ENCODE results near the gene SERINC5.

The SERINC5 gene

DNA sequence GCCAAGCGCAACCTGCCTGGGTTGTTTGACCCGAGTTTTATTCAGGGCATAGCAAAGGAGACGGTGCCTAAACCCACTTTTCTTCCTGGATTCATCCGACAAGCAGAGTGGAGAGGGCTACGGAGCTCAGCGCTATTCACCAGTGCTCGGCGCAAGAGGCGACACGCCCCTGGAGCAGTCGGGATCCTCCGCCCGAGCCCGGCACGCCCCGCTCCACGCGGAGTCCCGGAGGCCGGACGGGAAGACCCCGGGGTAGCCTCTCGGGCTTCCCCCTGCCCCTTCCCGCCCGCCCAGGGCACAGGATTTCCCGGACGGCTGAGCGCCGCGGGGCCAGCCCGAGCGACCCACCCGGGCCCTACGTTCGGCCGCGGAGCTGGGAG lies 427 bp downstream of the SERINC5 start:
- DNase-seq (ENCODE audit: low read depth in 4 of 4, low spot score in 1 of 4): peak in 2 of 4 experiments; percentile 36 to 49

DNA sequence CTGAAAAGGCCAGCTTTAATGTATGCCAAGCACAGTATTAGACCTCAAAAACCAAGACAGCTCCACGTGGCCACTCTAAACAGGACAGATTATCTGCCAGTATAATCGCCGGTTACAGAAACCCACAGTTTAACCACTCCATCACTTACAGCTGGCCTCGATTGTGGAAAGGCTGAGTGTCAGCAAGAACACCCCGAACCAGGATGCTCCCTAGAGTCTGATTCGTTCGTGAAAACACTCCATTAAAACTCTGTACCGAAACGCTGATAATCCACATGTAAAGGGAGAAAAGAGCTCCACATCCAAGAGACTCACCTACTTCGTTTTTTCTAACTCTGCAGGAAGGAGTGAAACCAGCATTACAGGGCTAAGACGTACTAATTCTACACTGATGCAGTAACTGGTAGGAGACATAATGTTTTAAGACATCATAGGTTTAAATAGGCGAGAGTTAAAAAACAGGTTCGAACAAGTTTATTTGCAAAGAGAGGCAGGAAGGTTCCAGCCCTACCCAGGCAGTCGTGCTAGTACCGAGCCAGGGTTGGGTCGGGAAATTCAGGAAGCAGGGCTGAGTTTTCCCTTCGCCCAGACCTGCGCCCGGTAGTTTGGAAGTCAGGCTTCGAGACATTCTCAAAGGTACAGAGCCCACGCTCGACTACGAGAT lies 949 bp downstream of the SERINC5 start:
- no peak for DNase-seq (ENCODE audit: low read depth in 4 of 4, low spot score in 1 of 4)

DNA sequence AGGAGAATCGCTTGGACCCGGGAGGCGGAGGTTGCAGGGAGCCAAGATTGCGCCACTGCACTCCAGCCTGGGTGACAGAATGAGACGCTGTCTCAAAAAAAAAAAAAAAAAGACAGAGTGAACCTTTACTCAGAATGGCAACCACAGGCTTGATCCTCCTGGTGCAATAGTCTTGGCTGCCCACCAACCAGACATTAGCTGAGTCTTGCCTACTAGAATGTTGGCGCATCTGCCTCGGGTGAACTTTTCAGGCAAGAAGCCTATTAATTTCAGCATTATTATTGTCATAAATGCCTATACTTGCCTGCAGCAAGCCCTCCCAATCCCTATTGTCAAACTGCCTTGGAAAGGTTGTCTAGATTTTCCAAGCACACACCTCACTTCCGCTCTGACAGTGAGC lies 4.2 kb downstream of the SERINC5 start:
- DNase-seq (ENCODE audit: low read depth in 4 of 4, low spot score in 1 of 4): no peak

DNA sequence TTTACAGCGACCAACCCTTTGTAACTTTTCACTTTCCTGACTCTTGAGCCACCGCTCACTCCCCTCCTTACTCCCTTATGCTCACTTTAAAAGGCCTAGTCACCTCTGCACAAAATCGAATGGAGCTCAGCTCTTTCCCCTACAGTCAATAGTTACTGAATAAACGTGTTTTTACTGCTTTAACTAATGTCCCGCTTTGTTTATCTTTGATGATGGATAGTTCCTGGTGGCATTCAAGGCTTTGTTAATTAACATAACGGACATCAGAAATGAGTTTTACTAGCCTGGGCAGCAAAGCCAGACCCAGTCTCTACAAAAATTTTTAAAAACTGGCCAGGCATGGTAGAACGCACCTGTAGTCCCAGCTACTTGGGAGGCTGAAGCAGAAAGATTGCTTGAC lies 5.0 kb downstream of the SERINC5 start:
- no peak for DNase-seq (ENCODE audit: low read depth in 4 of 4, low spot score in 1 of 4)

DNA sequence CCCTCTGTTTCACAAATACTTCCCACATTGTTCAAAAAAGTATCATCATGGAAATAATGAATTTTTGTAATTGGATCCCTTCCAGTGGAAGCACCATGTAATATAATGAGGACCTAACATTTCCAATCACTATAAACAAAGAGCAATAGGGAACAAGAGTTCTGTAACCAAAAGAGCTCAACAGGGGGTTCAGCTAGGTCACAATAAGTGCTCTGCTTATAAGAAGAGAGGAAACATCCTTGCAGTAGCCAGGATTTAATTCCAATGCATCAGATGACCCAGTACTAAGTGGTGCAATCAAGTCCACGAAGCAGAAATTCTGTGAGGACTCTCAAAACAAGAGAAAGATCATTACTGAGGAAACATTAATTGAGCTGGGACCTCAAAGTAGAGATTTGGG lies 5.9 kb downstream of the SERINC5 start:
- DNase-seq (ENCODE audit: low read depth in 4 of 4, low spot score in 1 of 4): no peak

DNA sequence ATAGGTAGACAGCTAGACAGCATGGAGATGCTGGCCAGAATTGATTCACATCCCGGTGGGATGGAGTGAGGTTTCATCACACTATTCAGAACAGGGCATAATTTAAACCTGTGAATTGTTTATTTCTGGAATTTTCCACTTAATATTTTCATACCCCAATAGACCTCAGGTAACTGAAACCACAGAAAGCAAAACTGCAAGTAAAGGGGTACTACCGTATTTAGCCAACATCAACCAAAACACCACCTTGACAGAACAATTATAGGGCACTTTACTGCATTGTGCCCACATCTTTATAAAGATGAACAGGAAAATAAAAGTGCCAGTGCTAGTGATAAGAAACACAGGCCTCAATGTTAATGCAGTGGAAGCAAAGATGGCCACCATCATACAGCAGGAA lies 7.5 kb downstream of the SERINC5 start:
- no peak for DNase-seq (ENCODE audit: low read depth in 4 of 4, low spot score in 1 of 4)

DNA sequence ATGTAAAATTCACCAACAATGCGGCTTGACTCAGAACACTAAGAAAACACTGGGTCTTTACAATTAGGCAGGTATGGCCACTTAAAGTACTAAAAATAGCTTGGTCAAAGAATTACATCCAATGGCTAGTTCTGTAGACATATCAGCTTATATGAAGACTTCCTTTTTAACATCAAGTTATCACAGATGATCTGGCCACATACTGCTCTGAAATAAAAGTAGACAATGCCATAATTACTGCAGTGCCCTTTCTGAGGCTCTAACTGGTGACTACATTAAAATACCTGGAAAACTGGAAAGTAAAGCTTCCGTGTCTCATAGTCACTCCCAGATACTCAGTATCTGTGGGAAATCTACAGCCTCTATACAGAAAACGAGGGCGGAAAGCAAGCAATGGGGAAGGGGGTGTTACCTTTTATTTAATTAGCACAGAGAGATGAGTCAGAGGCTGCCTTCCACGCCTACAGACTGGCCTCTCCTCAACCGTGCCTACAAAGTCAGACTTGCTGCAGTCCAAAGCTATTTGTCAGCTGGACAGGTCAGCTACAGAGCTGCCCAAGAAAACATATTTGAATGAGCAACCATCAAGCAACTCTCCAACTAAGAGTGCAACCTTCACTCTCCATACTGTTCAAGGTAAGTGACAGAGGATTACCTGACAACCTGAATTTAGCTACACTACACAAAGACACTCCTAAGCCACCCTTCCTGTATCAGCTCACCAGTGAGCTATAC lies 8.7 kb downstream of the SERINC5 start:
- DNase-seq (ENCODE audit: low read depth in 4 of 4, low spot score in 1 of 4): no peak

DNA sequence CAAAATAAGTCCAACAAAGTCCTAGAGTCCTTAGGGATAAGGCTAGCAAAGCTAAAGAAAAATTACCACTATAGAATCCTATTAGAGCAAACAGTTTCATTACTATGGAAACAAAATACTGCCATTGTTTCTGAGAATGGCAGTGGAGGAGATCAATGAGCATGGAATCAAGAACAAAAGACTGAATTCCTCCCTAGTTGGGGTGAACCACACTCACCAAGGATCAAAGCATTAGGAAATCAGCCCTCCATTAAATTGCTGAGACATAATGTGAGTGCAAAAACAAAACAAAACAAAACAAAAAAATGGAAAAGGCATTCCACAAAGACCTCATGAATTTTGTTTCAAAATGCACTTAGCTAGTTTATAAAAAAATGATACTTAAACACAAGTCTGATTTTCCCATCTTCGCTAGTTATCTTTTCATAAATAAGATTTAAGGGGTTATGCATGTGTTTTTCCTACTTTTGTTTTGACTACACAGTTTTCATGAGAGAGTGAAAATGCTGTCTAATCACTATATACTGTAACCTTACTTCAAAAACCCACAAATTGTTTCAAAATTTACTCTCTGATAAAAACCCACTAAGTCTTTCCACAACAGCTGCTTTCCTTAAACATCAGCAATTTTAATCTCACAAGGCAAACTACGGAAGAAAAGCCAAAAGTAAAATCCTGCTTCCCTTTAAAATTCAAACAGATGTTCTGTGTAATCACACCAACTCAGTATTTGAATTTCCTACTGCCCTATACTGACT lies 9.7 kb downstream of the SERINC5 start:
- no peak for DNase-seq (ENCODE audit: low read depth in 4 of 4, low spot score in 1 of 4)

DNA sequence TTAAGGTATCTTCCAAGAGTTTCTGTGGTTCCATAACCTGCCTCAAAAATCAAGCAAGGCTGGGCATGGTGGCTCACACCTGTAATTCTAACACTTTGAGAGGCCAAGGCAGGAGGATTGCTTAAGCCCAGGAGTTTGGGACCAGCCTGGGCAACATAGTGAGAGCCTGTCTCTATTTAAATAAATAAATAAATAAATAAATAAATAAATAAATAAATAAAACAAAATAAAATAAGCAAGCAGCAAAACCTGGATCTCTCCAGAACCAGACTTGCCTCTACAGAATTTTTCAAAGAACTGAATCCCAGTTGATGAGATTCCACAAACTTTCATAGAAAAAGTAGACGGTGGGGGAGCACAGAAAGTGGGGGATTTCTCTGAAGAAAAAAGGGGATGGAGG lies 12.3 kb downstream of the SERINC5 start:
- no peak for DNase-seq (ENCODE audit: low read depth in 4 of 4, low spot score in 1 of 4)

DNA sequence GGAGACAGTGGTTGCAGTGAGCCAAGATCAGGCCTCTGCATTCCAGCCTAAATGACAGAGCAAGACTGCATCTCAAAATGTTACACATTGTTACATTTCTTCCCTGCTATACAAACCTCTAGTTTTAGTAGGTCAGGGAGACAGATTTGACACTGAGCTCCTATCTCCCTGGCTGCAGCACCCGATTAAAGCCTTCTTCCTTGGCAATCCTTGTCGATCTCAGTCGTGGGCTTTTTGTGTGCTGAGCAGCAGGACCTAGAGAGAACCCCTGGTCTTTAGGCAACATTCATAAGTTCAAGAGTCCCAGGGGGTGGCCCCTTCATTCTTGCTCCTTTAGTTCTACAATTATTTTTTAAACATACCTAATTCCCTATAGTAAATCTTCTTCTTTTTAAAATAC lies 13.0 kb downstream of the SERINC5 start:
- no peak for DNase-seq (ENCODE audit: low read depth in 4 of 4, low spot score in 1 of 4)

DNA sequence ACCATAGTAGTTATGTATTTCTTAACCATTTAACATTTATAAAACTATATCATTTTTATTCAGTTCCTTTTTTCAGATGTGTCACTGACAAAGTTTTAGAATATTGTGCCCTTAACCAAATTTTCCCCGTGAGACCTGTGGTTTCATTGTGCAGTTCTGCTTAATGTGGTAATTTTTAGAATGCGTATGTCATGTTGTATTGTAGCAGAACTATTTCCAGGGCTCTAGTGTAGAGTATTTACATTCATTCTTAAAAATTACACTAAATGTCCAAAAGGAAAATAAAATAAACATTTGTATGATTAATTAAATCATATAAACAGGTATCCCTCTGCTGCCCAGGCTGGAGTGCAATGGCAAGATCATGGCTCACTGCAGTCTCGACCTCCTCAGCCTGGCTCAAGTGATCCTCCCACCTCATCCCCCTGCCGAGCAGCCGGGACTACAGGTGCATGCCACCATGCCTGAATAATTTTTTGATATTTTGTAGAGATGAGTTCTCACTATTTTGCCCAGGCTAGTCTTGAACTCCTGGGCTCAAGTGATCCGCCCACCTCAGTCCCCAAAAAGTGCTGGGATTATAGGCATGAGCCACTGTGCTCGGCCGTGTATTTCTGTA lies 15.4 kb downstream of the SERINC5 start:
- DNase-seq (ENCODE audit: low read depth in 4 of 4, low spot score in 1 of 4): no peak

DNA sequence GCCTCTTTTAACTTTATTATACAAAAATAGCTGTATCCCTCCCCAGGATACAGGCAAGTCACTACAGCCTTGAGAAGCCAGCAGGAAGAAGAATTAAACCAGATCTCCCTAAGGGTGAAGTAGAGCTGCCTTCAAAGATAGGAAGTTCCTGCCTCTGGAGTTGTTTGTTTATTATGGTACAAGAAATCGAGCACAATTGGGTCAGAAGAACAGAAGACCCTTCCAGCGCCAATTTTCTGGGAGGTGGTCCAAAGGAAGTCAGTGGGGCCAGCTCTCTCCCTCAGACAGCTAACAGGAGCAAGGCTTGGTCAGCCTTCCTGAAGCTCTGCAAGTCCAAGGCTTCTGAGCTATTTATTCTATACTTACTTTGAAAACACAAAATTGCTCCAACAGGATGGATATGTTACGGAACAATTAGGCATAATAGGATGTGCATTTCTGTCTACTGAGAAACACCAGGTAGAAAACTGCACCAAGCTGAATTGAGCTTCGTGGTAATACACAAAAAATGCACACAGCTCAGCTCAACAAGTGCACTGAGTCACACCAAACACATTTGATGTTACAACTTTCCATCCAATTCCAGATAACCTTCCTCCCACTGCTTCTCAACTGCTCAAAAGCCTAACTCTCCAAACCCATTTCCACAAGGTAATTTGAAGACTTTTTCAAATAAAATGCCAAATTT lies 16.0 kb downstream of the SERINC5 start:
- DNase-seq (ENCODE audit: low read depth in 4 of 4, low spot score in 1 of 4): no peak

DNA sequence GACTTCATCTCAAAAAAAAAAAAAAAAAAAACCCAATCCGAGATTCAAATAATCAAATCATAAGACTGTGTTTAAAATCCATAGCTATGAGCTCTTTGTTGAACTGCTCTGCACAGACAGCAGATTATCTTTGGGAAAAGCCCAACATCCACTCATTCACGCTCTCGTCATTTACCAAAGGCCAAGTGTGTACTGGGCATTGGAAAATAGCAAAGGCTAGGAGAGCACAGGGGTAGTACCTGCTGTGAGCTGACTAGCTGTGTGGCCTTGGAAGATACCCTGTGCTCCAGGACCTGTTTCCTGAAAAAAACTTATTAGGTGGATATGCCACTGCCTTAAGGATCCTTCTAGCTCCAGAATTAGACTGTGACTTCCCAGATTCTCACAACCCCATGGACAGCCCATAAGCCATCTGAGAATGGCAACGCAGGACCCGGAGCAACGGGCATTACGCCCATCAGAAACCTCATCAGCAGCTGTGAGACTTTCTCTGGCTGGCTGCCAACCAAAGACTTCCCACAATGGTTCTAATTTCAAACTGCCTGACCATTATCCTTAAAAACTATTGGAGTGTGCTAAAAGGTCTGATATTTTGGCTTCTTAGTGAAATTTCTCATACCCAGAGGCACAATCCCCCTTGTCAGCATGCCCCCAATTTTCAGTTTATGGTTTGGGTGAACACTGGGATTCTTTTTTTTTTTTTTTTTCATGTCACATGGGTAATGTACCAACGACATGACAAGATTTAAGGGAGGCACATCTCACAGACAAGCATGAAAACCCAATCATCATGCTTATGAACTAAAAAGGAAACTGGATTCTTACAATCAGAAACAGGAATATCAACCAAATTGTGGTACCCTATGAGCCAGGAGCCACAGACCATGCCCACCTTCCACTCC lies 16.8 kb downstream of the SERINC5 start:
- DNase-seq (ENCODE audit: low read depth in 4 of 4, low spot score in 1 of 4): no peak

DNA sequence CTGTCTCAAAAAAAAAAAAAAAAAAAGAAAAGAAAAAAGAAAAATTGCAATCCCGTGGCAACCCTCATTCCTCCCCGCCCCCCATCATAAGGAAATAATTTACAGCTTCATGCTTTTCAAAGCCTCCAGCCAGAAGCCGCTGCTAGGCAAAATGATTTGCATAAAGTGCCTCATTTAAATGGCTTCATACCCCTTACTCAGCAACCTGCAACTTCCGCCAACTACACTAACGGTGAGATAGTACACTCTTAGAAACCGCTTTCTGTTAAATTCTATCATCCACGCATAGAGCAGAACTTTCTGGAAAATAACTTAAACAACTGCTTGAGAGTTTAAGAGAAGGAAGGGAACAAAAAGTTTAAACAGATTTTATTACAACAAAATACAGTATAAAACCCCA lies 17.8 kb downstream of the SERINC5 start:
- DNase-seq (ENCODE audit: low read depth in 4 of 4, low spot score in 1 of 4): no peak

DNA sequence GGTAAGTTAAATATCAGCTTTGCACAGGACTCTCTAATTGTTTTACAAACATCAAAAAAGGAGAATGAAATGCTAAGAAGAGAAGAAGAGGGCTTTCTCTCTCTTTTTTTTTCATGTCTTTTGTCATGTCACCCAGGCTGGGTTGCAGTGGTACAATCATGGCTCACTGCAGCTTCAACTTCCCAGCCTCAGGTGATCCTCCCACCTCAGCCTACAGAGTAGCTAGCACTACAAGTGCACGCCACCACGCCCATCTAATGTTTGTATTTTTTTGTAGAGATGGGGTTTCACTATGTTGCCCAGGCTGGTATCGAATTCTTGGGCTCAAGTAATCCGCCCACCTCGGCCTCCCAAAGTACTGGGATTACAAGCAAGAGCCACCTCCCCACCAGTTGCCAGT lies 18.6 kb downstream of the SERINC5 start:
- no peak for DNase-seq (ENCODE audit: low read depth in 4 of 4, low spot score in 1 of 4)

DNA sequence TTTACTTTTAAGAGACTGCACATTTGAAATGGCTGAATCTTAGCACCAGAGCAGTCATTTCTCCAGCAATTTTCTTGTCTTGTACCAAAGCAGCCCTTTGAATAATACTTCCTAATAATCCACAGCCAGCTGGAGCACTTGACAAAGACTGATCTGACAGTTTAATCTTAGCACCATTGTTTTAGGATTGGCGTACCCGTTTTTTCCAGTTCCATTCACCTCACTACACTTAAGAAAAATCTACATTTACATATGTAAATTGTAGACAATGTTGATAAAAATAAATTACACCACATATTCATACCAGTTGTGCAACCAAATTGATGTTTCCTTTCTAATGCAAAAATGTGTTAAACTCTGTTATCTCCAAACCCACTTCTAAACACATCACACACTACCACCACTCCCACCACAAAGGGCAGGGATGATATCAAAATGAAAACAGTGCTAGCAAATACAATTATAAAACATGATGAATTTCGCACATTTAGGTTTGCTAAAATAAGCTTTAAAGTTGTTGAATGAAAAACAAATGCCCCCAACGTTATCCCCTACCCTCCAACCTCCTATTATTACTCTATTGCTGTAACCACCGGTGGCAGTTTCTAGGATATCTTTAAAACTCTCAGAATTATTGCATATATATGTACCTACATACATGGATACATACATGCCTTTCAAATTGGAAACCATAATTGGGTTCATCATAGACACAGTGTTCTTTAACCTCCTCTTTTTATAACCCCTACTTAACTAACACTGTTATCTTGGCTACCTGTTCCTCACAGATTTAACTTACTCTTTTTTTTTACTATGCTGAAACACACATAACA lies 21.5 kb downstream of the SERINC5 start:
- no peak for DNase-seq (ENCODE audit: low read depth in 4 of 4, low spot score in 1 of 4)

DNA sequence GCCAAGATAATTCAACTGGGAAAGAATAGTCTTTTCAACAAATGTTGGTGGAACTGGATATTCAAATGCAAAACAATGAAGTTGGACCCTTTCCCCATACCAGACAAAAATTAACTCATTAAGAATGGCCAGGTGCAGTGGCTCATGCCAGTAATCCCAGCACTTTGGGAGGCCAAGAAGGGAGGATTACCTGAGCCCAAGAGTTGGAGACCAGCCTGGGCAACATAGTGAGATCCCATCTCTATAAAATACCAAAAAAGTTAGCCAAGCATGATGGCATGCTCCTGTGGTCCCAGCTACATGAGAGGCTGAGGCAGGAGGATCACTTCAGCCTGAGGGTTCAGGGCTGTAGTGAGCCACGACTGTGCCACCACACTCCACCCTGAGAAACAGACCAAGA lies 24.2 kb downstream of the SERINC5 start:
- no peak for DNase-seq (ENCODE audit: low read depth in 4 of 4, low spot score in 1 of 4)

DNA sequence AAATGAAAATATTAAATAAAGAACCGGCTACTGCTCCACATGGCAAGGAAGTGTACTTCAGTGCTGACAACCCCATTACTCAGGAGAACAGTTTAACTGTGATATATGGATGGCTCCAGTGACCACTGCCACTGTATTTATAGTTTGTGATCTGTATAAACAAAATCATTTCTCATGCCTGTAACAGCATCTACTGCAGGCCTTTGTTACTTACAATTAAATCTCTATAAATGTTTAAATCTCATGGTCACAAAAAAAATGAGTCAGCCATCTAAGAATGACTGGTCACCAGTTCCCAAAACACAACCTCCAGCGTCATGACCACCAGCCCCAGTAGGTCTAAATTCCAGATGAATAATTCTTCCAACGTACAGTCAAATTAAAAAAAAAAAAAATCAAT lies 24.6 kb downstream of the SERINC5 start:
- no peak for DNase-seq (ENCODE audit: low read depth in 4 of 4, low spot score in 1 of 4)

DNA sequence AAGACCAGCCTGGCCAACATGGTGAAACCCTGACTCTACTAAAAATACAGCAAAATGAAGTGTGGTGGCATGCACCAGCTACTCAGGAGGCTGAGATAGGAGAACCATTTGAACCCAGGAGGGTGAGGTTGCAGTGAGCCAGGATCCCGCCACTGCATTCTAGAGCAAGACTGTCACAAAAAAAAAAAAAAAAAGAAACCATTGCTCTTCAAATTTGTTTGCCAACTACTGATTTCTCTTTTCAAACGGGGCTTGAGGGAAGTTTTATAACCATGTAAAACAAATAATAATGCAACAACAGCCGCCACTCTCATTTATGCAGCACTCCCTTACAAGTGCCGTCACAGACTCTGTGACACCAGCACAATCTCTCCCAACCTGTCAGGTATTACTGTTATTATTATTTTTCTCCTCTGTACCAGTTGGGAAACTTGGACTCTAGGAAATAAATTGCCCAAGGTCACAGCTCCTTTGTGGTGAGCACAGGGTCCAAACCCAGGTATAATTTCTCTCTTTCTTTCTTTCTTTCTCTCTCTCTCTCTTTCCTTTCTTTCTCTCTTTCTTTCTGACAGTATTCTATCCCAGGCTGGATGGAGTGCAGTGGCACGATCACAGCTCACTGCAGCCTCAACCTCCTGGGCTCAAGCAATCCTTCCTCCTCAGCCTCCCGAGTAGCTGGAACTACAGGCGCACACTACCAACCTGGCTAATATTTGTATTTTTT lies 25.4 kb downstream of the SERINC5 start:
- DNase-seq (ENCODE audit: low read depth in 4 of 4, low spot score in 1 of 4): no peak
